ENCODE measurements around the gene ABCB8.

The ABCB8 gene

DNA sequence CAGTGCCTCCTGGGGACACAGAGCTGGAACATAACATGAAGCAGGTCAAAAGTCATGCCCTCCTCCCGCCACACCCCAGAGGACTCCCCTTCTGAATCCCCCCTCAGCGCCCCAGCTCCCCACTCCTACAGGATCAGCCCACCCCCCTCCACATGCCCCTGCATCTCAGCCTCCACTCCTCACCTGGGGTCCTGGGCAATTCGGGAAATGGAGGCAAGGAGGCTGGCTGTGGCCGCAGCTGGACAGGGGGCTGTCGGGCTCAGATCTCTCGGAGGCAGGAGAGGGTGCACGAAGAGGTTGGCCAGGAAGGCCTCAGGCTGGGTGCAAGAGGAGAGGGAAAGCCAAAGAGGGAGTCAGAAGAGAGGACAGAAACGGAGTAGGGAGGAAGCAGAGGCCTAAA is 11.7 kb upstream of the ABCB8 start (continued):
- TF ChIP-seq ATF2 (tag by site-specific recombination; IDR thresholded peaks at IDR 0.05; ENCODE audit: low read depth) (no peak), ZNF221 (tag by site-specific recombination; IDR thresholded peaks at IDR 0.05; ENCODE audit: borderline replicate concordance) (no peak)
- TF ChIP-seq, protein P1, sequence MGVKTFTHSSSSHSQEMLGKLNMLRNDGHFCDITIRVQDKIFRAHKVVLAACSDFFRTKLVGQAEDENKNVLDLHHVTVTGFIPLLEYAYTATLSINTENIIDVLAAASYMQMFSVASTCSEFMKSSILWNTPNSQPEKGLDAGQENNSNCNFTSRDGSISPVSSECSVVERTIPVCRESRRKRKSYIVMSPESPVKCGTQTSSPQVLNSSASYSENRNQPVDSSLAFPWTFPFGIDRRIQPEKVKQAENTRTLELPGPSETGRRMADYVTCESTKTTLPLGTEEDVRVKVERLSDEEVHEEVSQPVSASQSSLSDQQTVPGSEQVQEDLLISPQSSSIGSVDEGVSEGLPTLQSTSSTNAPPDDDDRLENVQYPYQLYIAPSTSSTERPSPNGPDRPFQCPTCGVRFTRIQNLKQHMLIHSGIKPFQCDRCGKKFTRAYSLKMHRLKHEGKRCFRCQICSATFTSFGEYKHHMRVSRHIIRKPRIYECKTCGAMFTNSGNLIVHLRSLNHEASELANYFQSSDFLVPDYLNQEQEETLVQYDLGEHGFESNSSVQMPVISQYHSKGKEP (tag by site-specific recombination; IDR thresholded peaks at IDR 0.05): no peak

- POLR2A ChIA-PET: no interaction called here
- CTCF ChIA-PET: interaction anchor here (0.5 to 2.8 kb wide), 7 partner anchors 9 to 739 kb away, joined by 4 to 29 read pairs (median 7); no protein-coding TSS in a partner anchor
Observed at GRCh38 chr7:151016942-151017341, 11.3 kb upstream of the ABCB8 start.

GRCh38 chr7:151017370-151017952 is 10.8 kb upstream of the ABCB8 start:
- Histone ChIP-seq H3K27ac (ENCODE audit: extremely low read depth, low read depth, low read length) (no peak overlapping the region), H3K9me3 (ENCODE audit: control insufficient read depth, insufficient read depth, low read depth, low read length) (no peaks in the 10 kb centered on the region), H3K4me1 (ENCODE audit: control insufficient read depth, insufficient read depth, low read length) (no peaks in the 10 kb centered on the region), H3K4me3 (ENCODE audit: low read depth, low read length) (no peak overlapping the region), H3K36me3 (ENCODE audit: control insufficient read depth in 2 of 2, insufficient read depth in 1 of 2, low read length in 2 of 2) (no peaks in the 10 kb centered on the region)
- POLR2A ChIA-PET: interaction anchor here (1.7 kb wide), 1 partner anchor 11 kb away, joined by 8 read pairs; the partner anchor contains the start of gene ABCB8
- CTCF ChIA-PET: interaction anchor here (0.6 to 2.9 kb wide), 22 partner anchors 8 to 739 kb away, joined by 3 to 29 read pairs (median 6); partner anchors contain the start of genes ABCB8, AOC1 and NOS3
- TF ChIP-seq, protein P2, sequence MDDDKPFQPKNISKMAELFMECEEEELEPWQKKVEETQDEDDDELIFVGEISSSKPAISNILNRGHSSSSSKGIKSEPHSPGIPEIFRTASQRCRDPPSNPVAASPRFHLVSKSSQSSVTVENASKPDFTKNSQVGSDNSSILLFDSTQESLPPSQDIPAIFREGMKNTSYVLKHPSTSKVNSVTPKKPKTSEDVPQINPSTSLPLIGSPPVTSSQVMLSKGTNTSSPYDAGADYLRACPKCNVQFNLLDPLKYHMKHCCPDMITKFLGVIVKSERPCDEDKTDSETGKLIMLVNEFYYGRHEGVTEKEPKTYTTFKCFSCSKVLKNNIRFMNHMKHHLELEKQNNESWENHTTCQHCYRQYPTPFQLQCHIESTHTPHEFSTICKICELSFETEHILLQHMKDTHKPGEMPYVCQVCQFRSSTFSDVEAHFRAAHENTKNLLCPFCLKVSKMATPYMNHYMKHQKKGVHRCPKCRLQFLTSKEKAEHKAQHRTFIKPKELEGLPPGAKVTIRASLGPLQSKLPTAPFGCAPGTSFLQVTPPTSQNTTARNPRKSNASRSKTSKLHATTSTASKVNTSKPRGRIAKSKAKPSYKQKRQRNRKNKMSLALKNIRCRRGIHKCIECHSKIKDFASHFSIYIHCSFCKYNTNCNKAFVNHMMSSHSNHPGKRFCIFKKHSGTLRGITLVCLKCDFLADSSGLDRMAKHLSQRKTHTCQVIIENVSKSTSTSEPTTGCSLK (tag by site-specific recombination; IDR thresholded peaks at IDR 0.05): no peak
- TF ChIP-seq ZNF175 (tag by site-specific recombination; IDR thresholded peaks at IDR 0.05): no peak
- no peak for TF ChIP-seq ZNF791 (tag by site-specific recombination; IDR thresholded peaks at IDR 0.05)
- TF ChIP-seq ZSCAN16 (tag by site-specific recombination; IDR thresholded peaks at IDR 0.05): no peak
- TF ChIP-seq KLF10 (tag by site-specific recombination; IDR thresholded peaks at IDR 0.05): no peak
- TF ChIP-seq ZNF132 (tag by site-specific recombination; IDR thresholded peaks at IDR 0.05; ENCODE audit: borderline replicate concordance): no peak
- no peak for TF ChIP-seq ZNF37A (tag by site-specific recombination; IDR thresholded peaks at IDR 0.05)
- no peak for TF ChIP-seq EGR2 (tag by site-specific recombination; IDR thresholded peaks at IDR 0.05; ENCODE audit: low read depth)
- no peak for TF ChIP-seq ZSCAN5A (tag by site-specific recombination; IDR thresholded peaks at IDR 0.05)

More at GRCh38 chr7:151016942-151017341, 11.3 kb upstream of the ABCB8 start:
- Histone ChIP-seq H3K4me1 (ENCODE audit: control insufficient read depth, insufficient read depth, low read length) (no peaks in the 10 kb centered on the region), H3K9me3 (ENCODE audit: control insufficient read depth, insufficient read depth, low read depth, low read length) (no peaks in the 10 kb centered on the region), H3K36me3 (ENCODE audit: control insufficient read depth in 2 of 2, insufficient read depth in 1 of 2, low read length in 2 of 2) (no peaks in the 10 kb centered on the region), H3K27ac (ENCODE audit: extremely low read depth, low read depth, low read length) (no peak overlapping the region), H3K4me3 (ENCODE audit: low read depth, low read length) (no peak overlapping the region)
- TF ChIP-seq ZNF777 (tag by site-specific recombination; IDR thresholded peaks at IDR 0.05; ENCODE audit: borderline replicate concordance) (no peak), ZNF184 (tag by site-specific recombination; IDR thresholded peaks at IDR 0.05) (no peak), ZNF2 (tag by site-specific recombination; IDR thresholded peaks at IDR 0.05) (no peak), ZNF133 (tag by site-specific recombination; IDR thresholded peaks at IDR 0.05) (no peak), ZNF433 (tag by site-specific recombination; IDR thresholded peaks at IDR 0.05; ENCODE audit: low read depth) (no peak), BCL11B (tag by site-specific recombination; IDR thresholded peaks at IDR 0.05; ENCODE audit: low read depth) (no peak), TSHZ1 (tag by site-specific recombination; IDR thresholded peaks at IDR 0.05; ENCODE audit: borderline replicate concordance) (no peak), ZNF311 (tag by site-specific recombination; IDR thresholded peaks at IDR 0.05; ENCODE audit: borderline replicate concordance) (no peak), ZNF76 (tag by site-specific recombination; IDR thresholded peaks at IDR 0.05; ENCODE audit: borderline replicate concordance, low read depth) (no peak)

All from HEK293 (cell line).